H4 (cell line): ENCODE results near the gene IFNE. TPM values are rescaled to one million over a fixed set of nuclear protein-coding genes. Genes with fewer than 3 reads are reported as not detected.
"Not testable (repeated sequence)": the region's sequence is repeated elsewhere in the genome, so short reads cannot be mapped to it uniquely, and the experiment has no call there.

Experiments used
- DNase-seq: peaks from one replicate; pipeline ENCODE4 v3.0.0-alpha.2; 2015; ENCODE audit warnings: low spot score
- total RNA-seq: library from RNA; depleted of rRNA; stranded (reverse); fragments of >200 nt; shearing (Covaris generic); gene quantifications from 2 replicates; pipeline ENCODE4 v1.2.3, GENCODE V29; 2014

IFNE gene
- total RNA-seq, 1 experiment from 2014 or later, result not detected

DNA sequence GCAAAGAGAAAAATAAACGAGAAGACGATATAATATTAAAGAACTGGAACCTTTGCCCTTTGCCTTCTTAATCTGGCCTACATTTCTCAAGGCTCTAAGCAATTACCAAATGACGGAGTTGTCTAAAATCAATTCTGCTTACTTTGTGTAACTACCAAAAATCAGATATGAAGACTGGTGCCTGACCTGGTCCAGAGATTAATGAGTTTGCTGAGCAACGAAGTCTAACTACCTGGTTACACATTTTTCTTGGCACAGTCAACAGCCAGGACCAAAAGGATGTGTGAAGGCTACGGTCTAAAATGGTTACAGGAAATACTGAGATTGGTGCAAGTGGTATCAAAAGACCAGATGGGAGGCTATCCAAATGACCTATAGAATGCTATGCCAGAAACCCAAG is 17.8 kb upstream of the IFNE start:
- DNase-seq, result no peak

DNA sequence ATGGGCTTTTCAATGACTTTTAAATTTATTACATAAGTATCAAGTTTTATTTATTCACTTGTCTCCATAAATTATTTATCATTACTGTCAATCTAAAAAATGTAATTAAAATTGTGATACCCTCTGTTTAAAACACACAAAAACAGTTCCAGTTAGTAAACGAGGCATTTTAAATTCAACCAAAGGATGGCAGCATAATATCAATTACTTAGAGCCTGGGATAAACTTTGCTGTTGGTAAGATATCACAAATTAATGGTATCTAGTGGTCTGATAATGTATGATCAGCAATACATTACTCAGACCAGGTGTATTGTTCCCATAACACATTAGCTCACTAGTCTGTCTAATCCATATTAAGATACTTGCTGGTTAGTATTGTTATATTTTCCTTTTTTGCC is 9.6 kb upstream of the IFNE start:
- DNase-seq, result no peak

DNA sequence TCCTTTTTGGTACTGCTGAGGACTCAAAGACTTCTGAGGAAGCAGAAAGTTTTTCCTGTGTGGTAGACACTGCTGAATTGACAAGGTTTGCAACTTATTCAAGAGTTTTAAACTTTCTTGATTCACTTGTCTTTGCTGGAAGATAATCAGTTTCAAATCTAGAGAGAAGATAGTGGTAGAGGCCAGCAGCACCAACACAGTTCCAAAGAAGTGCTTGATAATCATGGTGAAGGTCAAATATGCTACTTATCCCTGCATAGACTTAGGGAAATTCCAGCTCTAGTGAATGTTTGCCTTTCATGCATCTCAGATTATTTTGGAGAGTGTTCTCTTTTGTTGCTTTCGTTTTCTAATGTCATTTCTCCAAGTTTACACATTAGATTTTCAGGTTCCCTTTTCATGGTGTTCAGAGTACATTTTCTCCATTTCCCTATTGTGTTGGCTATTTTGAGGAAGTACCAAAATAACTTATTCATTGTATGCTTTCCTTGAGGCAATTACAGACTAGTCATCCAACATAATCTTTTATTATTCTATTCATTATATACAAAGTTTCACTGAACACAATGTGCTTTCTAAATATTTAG is 550 bp downstream of the IFNE start:
- DNase-seq, result no peak

DNA sequence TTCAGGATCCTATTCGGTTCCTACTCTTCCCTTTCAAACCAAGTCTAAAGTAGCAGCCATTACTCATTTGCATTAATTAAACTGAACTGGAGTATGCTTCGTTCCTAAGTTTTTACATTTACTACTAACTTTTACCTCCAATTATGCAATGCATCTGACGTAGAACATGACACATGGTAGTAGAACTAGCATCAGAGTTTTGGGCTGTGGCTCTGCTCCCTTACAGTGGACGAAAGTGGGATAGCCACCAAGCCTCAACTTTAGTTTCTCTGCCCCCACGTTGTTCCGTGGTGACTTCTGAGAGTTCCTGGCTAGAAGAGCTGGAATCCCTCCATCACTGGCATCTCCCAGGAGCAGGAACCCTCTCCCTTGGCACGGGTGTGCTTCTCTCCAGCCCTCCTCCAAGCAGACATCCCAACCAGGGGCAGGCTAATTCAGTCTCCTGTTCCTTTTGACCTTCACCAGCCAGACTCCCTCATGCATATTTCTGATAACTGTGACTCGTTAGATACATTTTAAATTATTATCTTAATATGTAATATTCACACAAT is 2.9 kb downstream of the IFNE start:
- no peak for DNase-seq

DNA sequence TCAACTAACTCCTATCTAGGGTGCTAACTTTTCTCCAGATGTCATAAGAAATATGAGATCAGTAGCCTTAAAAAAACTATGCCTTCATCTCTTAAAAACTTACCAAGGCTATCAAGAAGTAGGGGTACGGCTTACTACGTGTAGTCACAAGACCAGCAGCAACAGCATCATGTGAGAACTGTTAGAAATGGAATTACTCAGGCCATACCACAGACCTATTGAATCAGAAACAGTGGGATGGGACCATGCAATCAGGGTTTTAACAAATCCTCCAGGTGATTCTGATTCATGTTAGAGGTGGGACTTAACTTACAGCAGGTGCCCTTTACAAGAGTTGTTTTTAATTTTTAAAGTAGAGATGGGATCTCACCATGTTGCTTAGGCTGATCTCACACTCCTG is 4.6 kb downstream of the IFNE start:
- DNase-seq, result no peak

DNA sequence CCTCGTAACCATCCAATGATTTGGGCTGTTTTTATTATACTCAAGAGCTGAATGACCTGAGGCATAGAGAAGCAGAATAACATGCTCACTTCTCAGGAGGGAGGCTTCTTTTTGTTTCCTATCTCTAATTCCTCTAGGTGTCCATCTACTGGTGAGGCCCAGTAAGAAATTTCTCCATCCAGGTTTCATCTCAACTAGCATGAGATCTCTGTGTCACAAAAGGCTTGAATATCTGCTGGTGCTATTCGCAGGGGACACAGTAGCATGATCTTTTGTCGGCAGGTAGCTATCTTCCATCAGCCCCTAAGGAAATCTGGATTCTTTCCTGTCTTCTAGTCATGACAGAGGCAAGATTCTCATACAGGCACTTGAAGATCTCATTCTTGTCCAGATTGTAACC is 8.9 kb downstream of the IFNE start:
- DNase-seq, result no peak

DNA sequence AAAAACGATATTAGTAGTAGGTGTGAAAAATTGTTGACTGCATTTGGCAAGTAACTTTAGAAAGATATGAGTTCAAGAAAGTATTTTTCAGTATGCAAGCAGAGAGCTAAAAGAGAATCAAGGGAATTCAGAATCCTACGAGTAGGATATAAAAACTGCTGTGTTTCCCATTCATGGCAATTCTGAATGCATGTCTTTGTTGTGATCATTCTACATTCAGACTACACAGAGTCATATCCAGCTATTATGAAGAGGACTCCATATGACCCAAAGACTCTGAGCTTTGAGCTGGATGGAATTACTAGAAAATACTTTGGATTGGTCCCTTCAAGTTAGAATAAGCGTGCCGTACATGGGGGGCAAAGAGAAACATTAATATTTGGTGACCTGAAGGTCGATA is 12.0 kb downstream of the IFNE start:
- DNase-seq, result no peak

DNA sequence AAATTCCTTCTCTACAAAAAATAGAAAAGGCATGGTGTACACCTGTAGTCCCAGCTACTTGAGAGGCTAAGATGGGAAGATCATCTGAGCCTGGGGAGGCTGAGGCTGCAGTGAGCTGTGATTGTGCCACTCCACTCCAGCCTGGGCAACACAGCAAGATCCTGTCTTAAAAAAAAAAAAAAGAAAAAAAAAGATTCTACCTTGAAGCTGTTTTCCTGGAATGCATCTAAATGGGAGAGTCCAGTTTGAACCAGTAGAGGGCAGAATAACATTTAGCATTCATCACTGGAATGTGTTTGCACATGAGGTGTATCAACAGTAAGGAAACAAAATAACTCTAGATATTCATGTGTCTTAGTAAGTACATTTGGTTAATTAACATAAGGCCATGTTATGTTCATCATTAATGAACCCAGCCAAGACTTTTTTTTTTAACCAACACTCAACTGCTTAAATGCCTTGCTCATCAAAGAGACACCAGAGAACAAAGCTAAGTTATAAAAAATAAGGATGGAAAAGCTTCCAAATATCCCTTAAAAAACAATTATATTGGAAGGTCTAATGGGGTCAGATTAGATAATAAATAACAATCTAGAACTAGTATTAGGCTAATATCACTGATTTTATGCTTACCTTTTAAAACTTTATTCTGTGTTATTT is 16.1 kb downstream of the IFNE start:
- no peak for DNase-seq

DNA sequence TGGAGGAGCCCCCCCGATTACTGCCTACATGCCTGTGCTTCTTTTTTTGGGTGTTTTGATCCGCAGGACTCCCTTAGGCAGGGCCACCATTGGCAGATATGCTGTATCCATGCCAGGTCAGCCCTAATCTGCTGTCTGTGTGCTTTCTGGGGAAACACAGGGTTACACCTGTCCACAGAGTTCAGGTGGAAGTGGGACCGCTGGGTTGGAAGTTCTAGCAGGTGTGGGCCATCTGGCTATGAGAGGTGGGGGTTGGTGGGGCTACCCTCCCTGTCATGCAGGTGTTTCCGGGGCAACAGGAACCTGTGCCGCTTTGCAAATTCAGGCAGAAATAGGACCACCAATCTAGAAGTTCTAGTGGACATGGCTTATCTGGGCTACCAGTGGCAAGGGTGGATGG is 17.0 kb downstream of the IFNE start:
- DNase-seq, result no peak

DNA sequence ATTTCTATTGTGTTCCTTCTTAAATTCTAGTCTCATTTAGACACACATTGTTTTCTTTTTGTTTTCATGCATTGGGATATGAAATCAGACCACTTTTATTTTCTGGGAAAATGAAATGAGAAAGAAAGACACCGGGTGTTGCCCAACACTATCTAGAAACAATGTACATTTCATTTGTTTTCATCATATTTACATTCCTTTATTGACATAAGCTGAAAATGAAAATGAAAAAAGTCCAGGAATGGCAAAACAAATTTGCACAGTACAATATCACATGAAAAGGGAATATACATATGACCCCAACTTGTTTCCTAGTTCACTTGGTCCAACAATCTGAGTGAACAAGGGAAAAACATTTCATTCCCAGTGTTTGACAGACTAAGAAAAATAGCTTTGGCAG is 20.7 kb downstream of the IFNE start:
- DNase-seq, result no peak

DNA sequence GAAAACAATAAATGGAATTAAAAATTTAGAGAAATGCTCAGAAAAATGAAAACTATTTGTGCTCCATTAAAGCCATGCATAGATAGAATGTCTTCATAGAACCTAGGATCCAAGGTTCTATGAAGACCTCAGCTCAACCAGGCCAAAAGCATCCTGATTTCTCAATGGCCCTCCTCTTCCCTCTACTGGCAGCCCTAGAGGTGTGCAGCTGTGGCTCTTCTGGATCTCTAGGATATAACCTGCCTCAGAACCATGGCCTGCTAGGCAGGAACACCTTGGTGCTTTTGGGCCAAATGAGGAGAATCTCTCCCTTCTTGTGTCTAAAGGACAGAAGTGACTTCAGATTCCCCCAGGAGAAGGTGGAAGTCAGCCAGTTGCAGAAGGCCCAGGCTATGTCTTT is 26.8 kb downstream of the IFNE start:
- no peak for DNase-seq

DNA sequence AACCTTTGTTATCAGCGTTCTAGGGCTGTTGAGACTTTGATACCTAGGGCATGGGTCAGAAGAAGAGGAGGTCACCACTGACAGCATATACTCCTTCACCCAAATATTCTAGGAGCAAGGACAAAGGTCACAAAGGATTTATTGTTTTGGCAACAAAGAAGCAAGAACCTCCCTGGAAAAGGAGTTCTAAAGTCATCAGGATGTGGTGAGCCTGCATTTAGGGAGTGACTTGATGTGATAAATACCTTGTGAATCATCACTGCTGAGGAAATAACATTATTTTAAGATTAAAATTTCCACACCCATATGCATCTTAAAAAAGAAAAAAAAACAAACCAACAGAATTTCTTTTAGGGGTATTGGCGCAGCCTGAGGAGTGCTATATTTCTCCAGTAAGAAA is 28.0 kb downstream of the IFNE start:
- DNase-seq, result no peak

DNA sequence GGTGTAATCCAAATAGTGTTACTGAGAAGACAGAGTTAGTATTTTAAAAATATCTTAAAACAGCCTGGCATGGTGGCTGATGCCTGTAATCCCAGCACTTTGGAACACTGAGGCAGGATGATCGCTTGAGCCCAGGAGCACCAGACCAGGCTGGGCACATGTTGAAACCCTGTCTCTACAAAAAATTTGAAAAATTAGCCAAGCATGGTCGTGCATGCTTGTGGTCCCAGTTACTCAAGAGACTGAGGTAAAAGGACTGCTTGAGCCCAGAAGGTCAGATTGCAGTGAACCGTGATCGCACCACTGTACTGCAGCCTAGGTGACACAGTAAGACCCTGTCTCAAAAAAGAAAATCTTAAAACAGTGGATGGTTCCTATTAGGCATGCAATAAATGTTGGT is 29.4 kb downstream of the IFNE start:
- DNase-seq, result no peak

DNA sequence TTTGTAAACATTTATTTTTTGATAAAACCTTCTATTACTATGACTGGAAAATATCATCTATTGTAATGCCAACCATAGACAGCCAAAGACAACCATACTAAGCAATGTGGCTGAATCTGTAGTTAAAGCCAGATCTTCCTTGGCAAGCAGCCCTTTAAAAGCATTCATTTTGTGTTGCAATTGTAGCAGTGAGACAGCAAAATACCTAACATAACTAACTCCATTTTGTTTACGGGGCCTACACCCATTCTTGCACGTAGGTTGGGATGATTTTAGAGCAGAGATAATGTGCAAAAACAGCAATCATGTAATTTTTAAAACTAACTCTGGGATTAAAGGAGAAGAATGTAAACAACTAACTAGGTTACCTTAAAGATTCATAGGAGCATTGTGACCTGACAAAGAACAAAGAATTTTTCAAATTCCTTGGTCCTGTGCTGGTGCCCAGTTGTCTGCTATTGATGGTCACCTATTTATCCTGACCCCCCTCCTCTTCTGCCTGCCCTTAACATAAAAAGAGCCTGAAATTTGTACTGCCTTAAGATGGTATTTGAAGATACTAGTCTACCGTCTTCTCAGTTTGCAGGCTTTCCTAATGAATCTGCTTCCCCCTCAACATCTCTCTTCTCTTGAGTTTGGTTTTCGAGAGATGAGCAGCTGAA is 31.2 kb downstream of the IFNE start:
- no peak for DNase-seq

DNA sequence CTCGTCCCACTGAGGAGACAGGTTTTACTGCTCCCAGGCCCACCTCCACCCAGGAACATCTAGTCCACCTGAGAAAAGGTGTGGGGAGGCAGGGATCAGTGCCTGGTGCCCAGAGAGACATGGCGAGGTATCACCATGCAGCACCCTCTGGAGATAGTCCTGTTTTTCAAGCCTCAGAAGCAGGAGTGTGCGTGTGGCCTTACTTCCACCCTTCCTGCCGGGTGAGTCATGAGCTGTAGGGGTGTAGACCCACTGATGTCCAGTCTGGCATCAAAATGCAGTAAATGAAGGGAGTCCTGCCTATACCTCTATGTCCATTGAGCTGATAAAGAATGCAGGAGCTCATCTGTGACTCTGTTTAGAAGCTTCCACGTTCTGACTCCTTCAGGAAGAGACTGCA is 32.8 kb downstream of the IFNE start:
- not testable (repeated sequence) for DNase-seq

DNA sequence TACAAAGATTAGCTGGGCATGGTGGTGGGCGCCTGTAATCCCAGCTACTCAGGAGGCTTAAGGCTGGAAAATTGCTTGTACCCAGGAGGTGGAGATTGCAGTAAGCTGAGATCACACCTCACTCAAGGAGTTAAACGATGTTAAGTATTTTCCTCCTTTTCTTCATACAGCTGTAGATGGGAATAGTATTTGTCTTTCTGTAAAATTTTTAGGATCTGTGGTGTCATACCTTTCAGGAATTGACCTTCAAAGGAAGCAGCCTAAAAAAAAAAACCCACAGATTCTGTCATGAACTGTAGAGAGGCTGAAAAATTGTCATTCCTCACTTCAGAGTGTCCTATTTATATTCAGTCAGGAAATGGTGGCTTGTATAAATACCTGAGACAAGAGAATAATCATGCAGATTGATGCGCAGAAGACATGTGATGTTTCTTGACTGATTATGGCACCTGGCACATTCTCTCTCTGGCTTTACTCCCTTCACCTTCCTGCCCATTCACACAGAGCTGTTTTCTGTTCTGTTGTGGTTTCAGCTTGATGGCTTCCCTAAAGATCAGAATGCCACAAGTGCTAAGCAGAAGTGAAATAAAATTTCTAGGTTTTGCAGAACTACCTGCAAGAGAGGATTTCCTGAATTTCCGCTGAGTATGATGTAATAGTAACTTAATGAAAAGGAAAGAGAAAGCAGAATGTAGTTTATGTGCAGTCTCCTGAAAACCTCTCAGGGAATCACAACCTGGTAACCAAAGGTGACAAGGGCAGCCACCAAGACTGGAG is 38.1 kb downstream of the IFNE start:
- no peak for DNase-seq

DNA sequence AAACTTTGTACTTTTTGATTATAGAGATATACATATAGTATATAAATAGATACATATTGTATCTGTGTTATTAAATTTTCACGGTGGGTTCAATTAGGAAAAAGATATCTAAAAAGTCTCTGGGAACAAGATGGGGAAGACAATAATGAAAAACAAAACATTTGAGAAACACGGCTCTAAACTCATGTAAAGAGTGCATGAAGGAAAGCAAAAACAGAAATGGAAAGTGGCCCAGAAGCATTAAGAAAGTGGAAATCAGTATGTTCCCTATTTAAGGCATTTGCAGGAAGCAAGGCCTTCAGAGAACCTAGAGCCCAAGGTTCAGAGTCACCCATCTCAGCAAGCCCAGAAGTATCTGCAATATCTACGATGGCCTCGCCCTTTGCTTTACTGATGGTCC is 42.0 kb downstream of the IFNE start, which contains the start of gene IFNA1:
Gene IFNA1 (plus strand): TSS at position 301 of the 400 bp plus-strand sequence. CDS start 69 bp downstream, at position 370.
- no peak for DNase-seq

DNA sequence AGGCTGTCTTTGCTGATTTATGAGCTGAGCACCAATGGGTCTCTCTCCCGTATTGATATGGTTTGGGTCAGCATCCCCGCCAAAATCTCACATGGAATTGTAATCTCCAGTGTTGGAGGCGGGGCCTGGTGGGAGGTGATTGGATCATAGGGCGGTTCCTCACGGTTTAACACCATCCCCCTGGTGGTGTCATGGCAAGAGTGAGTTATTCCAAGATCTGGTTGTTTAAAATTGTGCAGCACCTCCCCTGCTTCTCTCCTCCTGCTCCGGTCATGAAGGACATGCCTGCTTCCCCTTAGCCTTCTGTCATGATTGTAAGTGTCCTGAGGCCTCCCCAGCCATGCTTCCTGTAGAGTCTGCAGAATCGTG is 47.1 kb downstream of the IFNE start:
- DNase-seq, result not testable (repeated sequence)

DNA sequence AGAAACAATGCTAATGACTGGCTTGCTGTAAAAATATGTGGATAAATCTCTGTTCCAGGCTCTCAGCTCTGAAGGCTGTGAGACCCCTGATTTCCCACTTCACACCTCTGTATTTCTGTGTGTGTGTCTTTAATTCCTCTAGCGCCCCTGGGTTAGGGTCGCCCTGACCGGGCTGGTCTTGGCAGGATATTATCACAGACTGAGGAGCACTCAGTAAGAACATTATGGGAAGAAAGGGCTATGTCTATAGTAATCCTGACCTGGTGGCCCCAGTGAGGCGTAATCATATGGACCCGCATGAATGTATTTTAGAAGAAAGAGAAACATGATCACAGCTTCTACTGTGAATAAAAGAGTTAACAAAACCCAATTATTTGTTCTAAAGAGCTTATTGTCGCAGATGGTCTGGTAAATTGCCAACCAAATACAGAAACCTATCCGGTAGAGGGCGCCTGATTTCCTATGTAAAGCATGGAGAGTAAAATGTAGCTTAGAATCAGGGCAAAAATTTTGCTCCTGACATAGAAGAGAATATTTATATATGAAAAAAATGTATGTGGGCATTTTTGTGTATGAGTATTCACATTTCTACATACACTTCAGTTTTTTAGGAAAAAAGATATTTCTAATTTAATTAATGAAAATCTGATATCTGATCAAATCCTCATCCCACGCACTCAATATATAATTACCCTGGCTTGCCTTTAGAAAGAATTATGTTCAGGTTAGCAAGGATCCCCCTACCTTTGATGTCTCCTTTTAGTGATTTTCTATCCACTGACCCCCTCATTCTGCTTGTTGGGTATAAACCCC is 47.7 kb downstream of the IFNE start:
- DNase-seq, result no peak

DNA sequence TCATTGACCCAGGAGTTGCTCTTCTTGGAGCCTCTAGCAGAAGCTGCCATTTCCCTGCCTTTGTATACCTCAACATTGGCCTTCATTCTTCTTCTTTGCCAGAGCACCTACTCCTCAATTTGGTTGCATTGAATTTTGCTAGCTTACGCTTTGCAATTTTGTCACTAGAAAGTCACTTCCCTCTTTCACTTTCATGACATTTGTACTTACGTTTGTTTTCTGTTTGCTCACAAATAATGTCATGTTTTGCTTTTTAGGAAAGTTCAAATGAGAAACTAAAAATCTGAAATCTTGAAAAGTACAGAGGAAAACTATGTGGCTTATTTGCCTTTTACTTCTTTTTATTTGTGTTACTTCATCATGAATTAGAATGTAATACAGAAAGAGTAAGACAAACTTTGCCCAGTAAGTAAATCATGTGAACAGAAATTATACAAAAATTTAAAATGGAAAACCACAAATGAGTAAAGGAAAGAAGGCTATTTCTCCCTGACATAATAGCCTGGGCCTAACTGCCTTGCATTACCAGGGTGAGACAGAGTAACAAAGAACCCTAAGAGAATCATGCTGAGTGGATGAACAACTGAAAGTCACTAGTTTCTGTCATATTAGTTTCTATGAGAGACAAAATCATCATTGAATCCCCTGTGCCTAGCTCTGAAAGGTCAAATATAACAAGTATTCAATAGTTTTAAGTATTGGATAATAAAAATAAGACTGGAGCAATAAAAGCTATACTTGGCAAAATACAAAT is 49.3 kb downstream of the IFNE start:
- no peak for DNase-seq
